ENCODE results near the gene GRP. TPM values are rescaled to one million over a fixed set of nuclear protein-coding genes. Genes with fewer than 3 reads are reported as not detected.

The GRP gene
- total RNA-seq, 1 experiment from 2014 or later = not detected

GRCh38 chr18:59177485-59177884 lies 42.5 kb upstream of the GRP start:
- no TSS peak for BruUV-seq (replicated peaks)
- Histone ChIP-seq H3K9me2 (ENCODE audit: insufficient read depth) (no peaks in the 10 kb centered on the region), H4K20me1 (ENCODE audit: insufficient read depth) (no peaks in the 10 kb centered on the region), H3K27me3 (ENCODE audit: insufficient read depth, low read length) (no peaks in the 10 kb centered on the region), H3K79me2 (ENCODE audit: insufficient read depth, low read length) (no peaks in the 10 kb centered on the region), H3K4me2 (ENCODE audit: low read length) (no peak overlapping the region), H3K27ac (ENCODE audit: low read depth, low read length) (no peak overlapping the region), H3K9me3 (ENCODE audit: control insufficient read depth in 1 of 2, insufficient read depth in 1 of 2, low read depth in 1 of 2, low read length in 2 of 2) (peaks cover 5 to 8% of the 10 kb centered on the region in 2 experiments; a peak in 2 of 4 replicates), H2AFZ (ENCODE audit: low read depth, low read length, poor library complexity, severe bottlenecking) (no peak overlapping the region), H3K9ac (ENCODE audit: low read length) (no peak overlapping the region), H3K4me3 (replicated peaks in 1 of 2; ENCODE audit: low read depth in 1 of 2, low read length in 2 of 2) (no peak overlapping the region), H3K36me3 (ENCODE audit: control insufficient read depth in 1 of 2, insufficient read depth in 2 of 2, low read length in 2 of 2) (no peaks in the 10 kb centered on the region), H3K4me1 (ENCODE audit: control insufficient read depth in 1 of 2, insufficient read depth in 2 of 2, low read length in 2 of 2) (no peaks in the 10 kb centered on the region)
- DNase-seq (ENCODE audit: low read depth, low spot score) (no peak), ATAC-seq (no peak)
- ChIA-PET POLR2A (no interaction called here), CTCF (no interaction called here), RAD21 (ENCODE audit: low non-redundant PET in 1 of 2, low total read pairs in 2 of 2, uncharacterized antibody in 2 of 2, unreplicated experiment in 2 of 2) (no interaction called here)
- TF ChIP-seq POLR2A (IDR thresholded peaks at IDR 0.05; ENCODE audit: borderline replicate concordance, extremely low read depth, insufficient read depth, insufficient read length) = no peak
- TF ChIP-seq SP1 (IDR thresholded peaks at IDR 0.05; ENCODE audit: low read depth) = no peak
- no peak for TF ChIP-seq POLR2AphosphoS5 (IDR thresholded peaks at IDR 0.05; ENCODE audit: low read depth, low read length)
- TF ChIP-seq ZFX (IDR thresholded peaks at IDR 0.05) = no peak
- TF ChIP-seq ELF1 (IDR thresholded peaks at IDR 0.05; ENCODE audit: borderline replicate concordance, low read depth) = no peak
- TF ChIP-seq, protein P1, sequence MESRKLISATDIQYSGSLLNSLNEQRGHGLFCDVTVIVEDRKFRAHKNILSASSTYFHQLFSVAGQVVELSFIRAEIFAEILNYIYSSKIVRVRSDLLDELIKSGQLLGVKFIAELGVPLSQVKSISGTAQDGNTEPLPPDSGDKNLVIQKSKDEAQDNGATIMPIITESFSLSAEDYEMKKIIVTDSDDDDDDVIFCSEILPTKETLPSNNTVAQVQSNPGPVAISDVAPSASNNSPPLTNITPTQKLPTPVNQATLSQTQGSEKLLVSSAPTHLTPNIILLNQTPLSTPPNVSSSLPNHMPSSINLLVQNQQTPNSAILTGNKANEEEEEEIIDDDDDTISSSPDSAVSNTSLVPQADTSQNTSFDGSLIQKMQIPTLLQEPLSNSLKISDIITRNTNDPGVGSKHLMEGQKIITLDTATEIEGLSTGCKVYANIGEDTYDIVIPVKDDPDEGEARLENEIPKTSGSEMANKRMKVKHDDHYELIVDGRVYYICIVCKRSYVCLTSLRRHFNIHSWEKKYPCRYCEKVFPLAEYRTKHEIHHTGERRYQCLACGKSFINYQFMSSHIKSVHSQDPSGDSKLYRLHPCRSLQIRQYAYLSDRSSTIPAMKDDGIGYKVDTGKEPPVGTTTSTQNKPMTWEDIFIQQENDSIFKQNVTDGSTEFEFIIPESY (IDR thresholded peaks at IDR 0.05; ENCODE audit: extremely low read depth, insufficient replicate concordance, low read length) = no peak
- no peak for TF ChIP-seq ZNF274 (IDR thresholded peaks at IDR 0.05; ENCODE audit: low read depth, low read length)
- no peak for TF ChIP-seq SRF (IDR thresholded peaks at IDR 0.05; ENCODE audit: low read depth)
- TF ChIP-seq FOSL1 (IDR thresholded peaks at IDR 0.05; ENCODE audit: low read depth) = no peak
- TF ChIP-seq YY1 (IDR thresholded peaks at IDR 0.05; ENCODE audit: extremely low read depth, insufficient replicate concordance, low read depth, low read length) = no peak
- TF ChIP-seq, protein P2, sequence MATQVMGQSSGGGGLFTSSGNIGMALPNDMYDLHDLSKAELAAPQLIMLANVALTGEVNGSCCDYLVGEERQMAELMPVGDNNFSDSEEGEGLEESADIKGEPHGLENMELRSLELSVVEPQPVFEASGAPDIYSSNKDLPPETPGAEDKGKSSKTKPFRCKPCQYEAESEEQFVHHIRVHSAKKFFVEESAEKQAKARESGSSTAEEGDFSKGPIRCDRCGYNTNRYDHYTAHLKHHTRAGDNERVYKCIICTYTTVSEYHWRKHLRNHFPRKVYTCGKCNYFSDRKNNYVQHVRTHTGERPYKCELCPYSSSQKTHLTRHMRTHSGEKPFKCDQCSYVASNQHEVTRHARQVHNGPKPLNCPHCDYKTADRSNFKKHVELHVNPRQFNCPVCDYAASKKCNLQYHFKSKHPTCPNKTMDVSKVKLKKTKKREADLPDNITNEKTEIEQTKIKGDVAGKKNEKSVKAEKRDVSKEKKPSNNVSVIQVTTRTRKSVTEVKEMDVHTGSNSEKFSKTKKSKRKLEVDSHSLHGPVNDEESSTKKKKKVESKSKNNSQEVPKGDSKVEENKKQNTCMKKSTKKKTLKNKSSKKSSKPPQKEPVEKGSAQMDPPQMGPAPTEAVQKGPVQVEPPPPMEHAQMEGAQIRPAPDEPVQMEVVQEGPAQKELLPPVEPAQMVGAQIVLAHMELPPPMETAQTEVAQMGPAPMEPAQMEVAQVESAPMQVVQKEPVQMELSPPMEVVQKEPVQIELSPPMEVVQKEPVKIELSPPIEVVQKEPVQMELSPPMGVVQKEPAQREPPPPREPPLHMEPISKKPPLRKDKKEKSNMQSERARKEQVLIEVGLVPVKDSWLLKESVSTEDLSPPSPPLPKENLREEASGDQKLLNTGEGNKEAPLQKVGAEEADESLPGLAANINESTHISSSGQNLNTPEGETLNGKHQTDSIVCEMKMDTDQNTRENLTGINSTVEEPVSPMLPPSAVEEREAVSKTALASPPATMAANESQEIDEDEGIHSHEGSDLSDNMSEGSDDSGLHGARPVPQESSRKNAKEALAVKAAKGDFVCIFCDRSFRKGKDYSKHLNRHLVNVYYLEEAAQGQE (IDR thresholded peaks at IDR 0.05; ENCODE audit: low read depth) = no peak
- intact Hi-C loops (cut with micrococcal nuclease) = no loop called here
